Mucosa of rectum (tissue), 2 donors: ENCODE results near the gene WDR20.

ENCODE experiments used
- H3K27ac ChIP-seq, 2 donors: one replicate each; pipeline ENCODE4 v1.7.0; 2013; ENCODE audit warnings: inconsistent platforms in 2 of 2, low read depth in 2 of 2, low read length in 2 of 2
- H3K27me3 ChIP-seq, 2 donors: one replicate each; pipeline ENCODE4 v1.7.0; 2013; ENCODE audit warnings: low read length in 2 of 2; ENCODE audit not compliant: control insufficient read depth in 2 of 2, insufficient read depth in 2 of 2
- H3K36me3 ChIP-seq, 2 donors: one replicate each; pipeline ENCODE4 v1.7.0; 2013; ENCODE audit warnings: low read length in 2 of 2; ENCODE audit not compliant: control insufficient read depth in 2 of 2, insufficient read depth in 2 of 2
- H3K4me1 ChIP-seq, 2 donors: one replicate each; pipeline ENCODE4 v1.7.0; 2013; ENCODE audit warnings: low read length in 2 of 2, mild to moderate bottlenecking in 1 of 2; ENCODE audit not compliant: control insufficient read depth in 2 of 2, insufficient read depth in 2 of 2
- H3K4me3 ChIP-seq, 2 donors: one replicate each; pipeline ENCODE4 v1.7.0; 2013; ENCODE audit warnings: low read length in 2 of 2
- H3K9ac ChIP-seq, 2 donors: one replicate each; pipeline ENCODE4 v1.7.0; 2013; ENCODE audit warnings: low read length in 2 of 2, low read depth in 1 of 2, mild to moderate bottlenecking in 1 of 2
- H3K9me3 ChIP-seq, 2 donors: one replicate each; pipeline ENCODE4 v1.7.0; 2013; ENCODE audit warnings: low read length in 2 of 2; ENCODE audit not compliant: control insufficient read depth in 2 of 2
- donor health status: healthy.
- donor health status: Normal muscosa, but diverticular disease.

Gene WDR20

GRCh38 chr14:102182190-102182589, 42.5 kb downstream of the WDR20 start:
- Histone ChIP-seq H3K36me3 (peaks cover 0 to 3% of the 10 kb centered on the region in 2 donors), H3K9ac (no peak overlapping the region), H3K27ac (no peak overlapping the region), H3K9me3 (no peaks in the 10 kb centered on the region), H3K4me1 (peaks cover 0 to 7% of the 10 kb centered on the region in 2 donors), H3K4me3 (no peak overlapping the region), H3K27me3 (no peaks in the 10 kb centered on the region)

DNA sequence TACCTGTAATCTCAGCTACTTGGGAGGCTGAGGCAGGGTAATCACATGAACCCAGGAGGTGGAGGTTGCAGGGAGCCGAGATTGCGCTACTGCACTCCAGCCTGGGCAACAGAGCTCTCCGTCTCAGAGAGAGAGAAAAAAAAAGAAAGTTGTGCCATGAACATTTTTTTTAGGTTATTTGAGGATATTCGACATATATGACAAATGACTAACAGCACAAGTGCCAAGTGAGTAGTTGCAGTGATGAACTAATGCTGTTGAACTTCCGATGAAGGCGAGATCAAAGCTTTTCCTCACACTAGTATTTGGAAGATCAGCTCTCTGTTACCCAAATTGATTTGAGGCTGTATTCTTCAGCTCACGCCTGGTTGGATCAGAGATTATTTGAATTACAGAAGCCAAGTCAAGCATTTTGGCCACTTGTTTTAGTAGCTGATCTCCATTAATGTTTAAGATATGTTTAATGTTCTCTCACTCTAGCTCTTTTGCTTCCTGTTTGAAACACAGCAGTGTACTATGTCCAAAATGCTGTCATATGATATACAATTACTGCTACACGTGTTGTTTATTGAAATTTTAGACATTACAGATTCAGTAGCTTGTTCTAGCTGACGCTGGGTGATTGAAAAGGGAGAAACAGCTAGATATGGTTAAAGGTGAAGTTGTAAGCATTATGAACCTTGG, 43.4 kb downstream of the WDR20 start:
- peaks cover 0 to 3% of the 10 kb centered on the region in 2 donors for H3K36me3 ChIP-seq
- no peaks in the 10 kb centered on the region for H3K27me3 ChIP-seq
- H3K4me1 ChIP-seq, result peaks cover 0 to 7% of the 10 kb centered on the region in 2 donors
- no peak overlapping the region for H3K9ac ChIP-seq
- no peak overlapping the region for H3K27ac ChIP-seq
- no peaks in the 10 kb centered on the region for H3K9me3 ChIP-seq
- H3K4me3 ChIP-seq, result no peak overlapping the region

DNA sequence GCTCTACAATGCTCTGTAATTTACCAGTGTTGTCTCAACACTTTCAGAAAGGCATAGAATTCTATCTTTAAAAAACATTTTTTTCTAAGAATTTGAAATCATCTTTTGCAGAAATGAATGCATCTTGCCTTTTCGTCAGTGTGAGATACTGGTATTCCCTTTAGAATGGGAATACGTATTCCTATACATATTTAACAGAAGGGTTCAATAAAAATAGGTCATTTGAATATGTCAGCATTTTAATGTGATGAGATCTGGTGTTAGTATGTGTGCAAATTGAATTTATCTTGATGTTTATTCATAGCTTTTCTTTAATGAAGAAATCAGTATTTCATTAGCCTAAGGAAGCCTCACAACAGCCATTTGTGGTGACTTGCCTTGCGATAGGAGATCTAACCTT, 44.2 kb downstream of the WDR20 start:
- Histone ChIP-seq H3K36me3 (no peaks in the 10 kb centered on the region), H3K27me3 (no peaks in the 10 kb centered on the region), H3K4me1 (peaks cover 0 to 7% of the 10 kb centered on the region in 2 donors), H3K9me3 (no peaks in the 10 kb centered on the region), H3K4me3 (no peak overlapping the region), H3K9ac (no peak overlapping the region), H3K27ac (no peak overlapping the region)

DNA sequence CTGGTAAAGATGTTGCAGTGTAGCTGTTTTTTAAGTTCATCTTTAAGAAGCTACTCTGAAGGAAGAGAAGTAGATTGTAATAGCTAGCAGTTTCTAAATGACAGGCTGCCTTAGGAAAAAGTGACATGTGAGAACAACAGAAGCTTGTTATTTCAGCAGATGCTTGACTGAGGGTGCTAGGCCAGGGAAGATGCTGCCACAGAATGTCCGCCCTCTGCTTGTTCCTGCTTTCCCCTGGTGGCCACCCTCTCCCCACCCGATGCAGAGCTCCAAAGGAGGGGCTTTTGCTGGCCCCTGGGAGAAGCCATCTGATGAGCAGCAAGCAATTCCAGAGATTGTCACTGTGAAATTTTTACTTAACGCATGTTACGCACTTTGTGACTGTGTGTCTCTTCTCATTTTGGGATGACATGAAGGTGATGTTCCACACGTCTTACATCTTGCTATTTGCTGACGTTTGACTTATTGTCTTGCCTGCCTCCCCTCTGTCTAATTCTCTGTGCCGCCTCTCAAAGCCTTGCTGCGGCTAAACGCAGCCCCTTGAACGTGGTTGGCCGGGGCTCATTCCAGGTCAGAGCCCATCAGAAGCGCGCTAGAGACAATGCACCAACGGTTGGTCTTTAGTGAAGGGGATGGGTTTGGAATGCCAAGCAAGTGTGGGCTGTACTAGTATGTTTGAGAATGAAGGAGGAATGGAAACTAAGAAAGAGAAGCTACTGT, 44.8 kb downstream of the WDR20 start:
- Histone ChIP-seq H3K36me3 (no peaks in the 10 kb centered on the region), H3K9me3 (no peaks in the 10 kb centered on the region), H3K4me3 (no peak overlapping the region), H3K4me1 (peaks cover 0 to 7% of the 10 kb centered on the region in 2 donors), H3K9ac (no peak overlapping the region), H3K27me3 (no peaks in the 10 kb centered on the region), H3K27ac (no peak overlapping the region)

- no peak overlapping the region for H3K4me3 ChIP-seq
- no peaks in the 10 kb centered on the region for H3K36me3 ChIP-seq
- no peak overlapping the region for H3K27ac ChIP-seq
- H3K27me3 ChIP-seq, result no peaks in the 10 kb centered on the region
- no peak overlapping the region for H3K9ac ChIP-seq
- H3K9me3 ChIP-seq, result no peaks in the 10 kb centered on the region
- peaks cover 0 to 7% of the 10 kb centered on the region in 2 donors for H3K4me1 ChIP-seq
These were observed 45.7 kb downstream of the WDR20 start for GRCh38 chr14:102185360-102185759.

DNA sequence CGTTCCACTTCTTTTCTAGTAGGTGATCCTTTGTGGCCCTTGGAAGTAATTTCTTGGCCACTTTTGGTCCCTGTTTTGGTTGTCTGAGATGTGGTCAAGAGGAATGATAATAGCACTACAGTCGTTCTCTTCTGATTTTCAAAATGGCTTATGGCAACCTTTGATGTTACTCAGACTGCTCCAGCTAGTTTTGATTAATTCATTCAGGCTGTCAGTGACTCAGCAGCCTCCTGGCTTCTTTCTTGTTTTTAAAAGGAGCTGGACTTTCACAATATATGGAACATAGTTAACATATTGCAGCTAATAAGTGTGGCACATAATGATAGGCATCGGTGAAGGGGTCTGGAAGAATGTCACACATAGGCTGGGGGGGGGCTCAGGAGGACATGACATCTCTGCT, 47.3 kb downstream of the WDR20 start:
- no peaks in the 10 kb centered on the region for H3K36me3 ChIP-seq
- H3K9me3 ChIP-seq, result no peaks in the 10 kb centered on the region
- no peak overlapping the region for H3K4me3 ChIP-seq
- no peak overlapping the region for H3K9ac ChIP-seq
- H3K4me1 ChIP-seq, result peaks cover 0 to 7% of the 10 kb centered on the region in 2 donors
- H3K27me3 ChIP-seq, result no peaks in the 10 kb centered on the region
- H3K27ac ChIP-seq, result no peak overlapping the region

GRCh38 chr14:102187568-102188001, 47.9 kb downstream of the WDR20 start:
- Histone ChIP-seq H3K27ac (no peak overlapping the region), H3K9me3 (no peaks in the 10 kb centered on the region), H3K9ac (no peak overlapping the region), H3K4me3 (no peak overlapping the region), H3K4me1 (peaks cover 0 to 7% of the 10 kb centered on the region in 2 donors), H3K36me3 (no peaks in the 10 kb centered on the region), H3K27me3 (no peaks in the 10 kb centered on the region)

GRCh38 chr14:102188187-102188586, 48.5 kb downstream of the WDR20 start:
- Histone ChIP-seq H3K9ac (no peak overlapping the region), H3K4me3 (no peak overlapping the region), H3K4me1 (peaks cover 0 to 7% of the 10 kb centered on the region in 2 donors), H3K36me3 (no peaks in the 10 kb centered on the region), H3K9me3 (no peaks in the 10 kb centered on the region), H3K27ac (no peak overlapping the region), H3K27me3 (no peaks in the 10 kb centered on the region)

GRCh38 chr14:102189874-102190273, 50.2 kb downstream of the WDR20 start:
- Histone ChIP-seq H3K27ac (no peak overlapping the region), H3K4me3 (no peak overlapping the region), H3K9me3 (no peaks in the 10 kb centered on the region), H3K9ac (no peak overlapping the region), H3K27me3 (no peaks in the 10 kb centered on the region), H3K36me3 (no peaks in the 10 kb centered on the region), H3K4me1 (peaks cover 0 to 7% of the 10 kb centered on the region in 2 donors)

GRCh38 chr14:102192840-102193502, 53.3 kb downstream of the WDR20 start:
- Histone ChIP-seq H3K36me3 (peaks cover 17% of the 10 kb centered on the region in 2 donors), H3K9ac (no peak overlapping the region), H3K4me3 (no peak overlapping the region), H3K9me3 (no peaks in the 10 kb centered on the region), H3K27ac (no peak overlapping the region), H3K27me3 (no peaks in the 10 kb centered on the region), H3K4me1 (no peaks in the 10 kb centered on the region)
